ENCODE data around the gene PRKCZ. TPM values are rescaled to one million over a fixed set of nuclear protein-coding genes. Genes with fewer than 3 reads are reported as not detected.
A peak's percentile ranks its signal among the peaks of the same experiment; 100 is the strongest.

The PRKCZ gene
- total and polyA plus RNA-seq, 5 donors from 2014 or later = 11.0 to 42.7 (median 13.6) TPM

DNA sequence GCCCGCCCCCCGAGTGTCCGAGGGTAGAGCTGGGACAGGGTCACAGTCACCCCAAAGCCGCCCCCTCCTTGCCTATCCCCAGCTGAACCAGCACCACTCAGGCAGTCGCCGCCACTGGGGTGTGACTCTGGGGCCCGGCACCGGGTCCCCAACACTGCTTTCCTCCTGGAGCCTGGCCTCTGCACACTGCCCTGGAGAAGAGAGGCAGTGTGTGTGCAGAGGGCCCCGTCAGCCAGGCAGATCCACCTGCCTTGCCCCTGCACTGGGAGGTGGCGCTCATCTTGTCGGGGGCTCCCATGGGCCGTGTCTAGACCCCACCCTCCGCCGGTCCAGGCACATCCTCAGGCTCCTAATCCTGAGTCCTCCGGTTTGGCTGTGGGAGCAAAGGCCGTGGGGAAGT is 128.7 kb downstream of the PRKCZ start:
- Mint-ChIP-seq H3K4me1 (peaks cover 0 to 4% (median 0%) of the 10 kb centered on the region in 4 donors), H3K9me3 (no peaks in the 10 kb centered on the region), H3K4me3 (no peak overlapping the region), H3K27ac (no peak overlapping the region), H3K27me3 (no peaks in the 10 kb centered on the region), H3K36me3 (peaks cover 10% of the 10 kb centered on the region)
- Histone ChIP-seq H3K27ac (ENCODE audit: insufficient read depth, low read length, poor library complexity, severe bottlenecking) (no peak overlapping the region), H3K9me3 (ENCODE audit: control insufficient read depth in 2 of 2, low read length in 2 of 2) (no peaks in the 10 kb centered on the region), H3K4me1 (ENCODE audit: control insufficient read depth, insufficient read depth, low read length, poor library complexity, severe bottlenecking) (no peaks in the 10 kb centered on the region), H3K36me3 (ENCODE audit: control insufficient read depth, insufficient read depth, low read length) (no peaks in the 10 kb centered on the region), H3K27me3 (ENCODE audit: control insufficient read depth, insufficient read depth, low read length) (no peaks in the 10 kb centered on the region), H3K4me3 (ENCODE audit: low read depth, low read length) (no peak overlapping the region)
- no peak for ATAC-seq (ENCODE audit: low read depth in 2 of 2)
- no peak for DNase-seq

DNA sequence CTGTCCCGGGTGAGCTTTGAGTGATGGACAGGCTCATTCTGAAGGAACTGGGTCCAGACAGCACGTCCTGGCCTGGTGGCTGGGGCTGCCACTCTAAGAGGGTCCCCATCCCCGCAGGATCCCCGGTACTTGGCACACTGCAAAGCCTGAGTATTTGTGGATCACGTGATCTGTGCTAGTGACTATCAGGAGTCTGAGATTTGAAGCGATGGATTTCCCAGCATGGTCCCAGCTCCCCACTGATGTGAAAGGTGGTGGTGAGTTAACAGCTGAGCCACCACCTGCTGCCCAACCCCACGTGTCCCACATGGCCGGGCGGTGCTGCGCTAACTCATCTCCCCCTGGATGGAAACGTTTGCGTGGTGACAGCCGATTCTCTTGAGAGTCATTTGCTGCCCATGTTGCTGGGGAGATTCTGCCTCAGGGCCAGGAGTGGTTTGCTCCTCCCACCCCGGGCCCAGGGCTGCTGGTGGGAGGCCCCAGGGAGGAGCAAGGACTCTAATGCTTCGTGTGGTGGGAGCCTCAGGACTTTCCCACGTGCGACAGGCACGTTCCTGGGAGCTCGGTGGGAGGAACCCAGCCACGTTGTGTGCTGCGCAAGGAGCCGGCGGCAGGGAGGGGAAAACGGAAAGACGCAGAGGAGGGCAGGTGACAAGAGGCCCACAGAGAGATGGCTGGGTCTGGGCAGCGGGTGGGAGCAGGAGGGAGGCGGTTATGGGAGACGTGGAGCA is 129.2 kb downstream of the PRKCZ start:
- ATAC-seq (ENCODE audit: low read depth in 2 of 2) (no peak), DNase-seq (no peak)
- Mint-ChIP-seq H3K9me3 (no peaks in the 10 kb centered on the region), H3K4me1 (peaks cover 0 to 4% (median 0%) of the 10 kb centered on the region in 4 donors), H3K36me3 (peaks cover 10% of the 10 kb centered on the region), H3K27ac (no peak overlapping the region), H3K4me3 (no peak overlapping the region), H3K27me3 (no peaks in the 10 kb centered on the region)
- Histone ChIP-seq H3K9me3 (ENCODE audit: control insufficient read depth in 2 of 2, low read length in 2 of 2) (no peaks in the 10 kb centered on the region), H3K27me3 (ENCODE audit: control insufficient read depth, insufficient read depth, low read length) (no peaks in the 10 kb centered on the region), H3K4me1 (ENCODE audit: control insufficient read depth, insufficient read depth, low read length, poor library complexity, severe bottlenecking) (no peaks in the 10 kb centered on the region), H3K36me3 (ENCODE audit: control insufficient read depth, insufficient read depth, low read length) (no peaks in the 10 kb centered on the region), H3K4me3 (ENCODE audit: low read depth, low read length) (no peak overlapping the region), H3K27ac (ENCODE audit: insufficient read depth, low read length, poor library complexity, severe bottlenecking) (no peak overlapping the region)

DNA sequence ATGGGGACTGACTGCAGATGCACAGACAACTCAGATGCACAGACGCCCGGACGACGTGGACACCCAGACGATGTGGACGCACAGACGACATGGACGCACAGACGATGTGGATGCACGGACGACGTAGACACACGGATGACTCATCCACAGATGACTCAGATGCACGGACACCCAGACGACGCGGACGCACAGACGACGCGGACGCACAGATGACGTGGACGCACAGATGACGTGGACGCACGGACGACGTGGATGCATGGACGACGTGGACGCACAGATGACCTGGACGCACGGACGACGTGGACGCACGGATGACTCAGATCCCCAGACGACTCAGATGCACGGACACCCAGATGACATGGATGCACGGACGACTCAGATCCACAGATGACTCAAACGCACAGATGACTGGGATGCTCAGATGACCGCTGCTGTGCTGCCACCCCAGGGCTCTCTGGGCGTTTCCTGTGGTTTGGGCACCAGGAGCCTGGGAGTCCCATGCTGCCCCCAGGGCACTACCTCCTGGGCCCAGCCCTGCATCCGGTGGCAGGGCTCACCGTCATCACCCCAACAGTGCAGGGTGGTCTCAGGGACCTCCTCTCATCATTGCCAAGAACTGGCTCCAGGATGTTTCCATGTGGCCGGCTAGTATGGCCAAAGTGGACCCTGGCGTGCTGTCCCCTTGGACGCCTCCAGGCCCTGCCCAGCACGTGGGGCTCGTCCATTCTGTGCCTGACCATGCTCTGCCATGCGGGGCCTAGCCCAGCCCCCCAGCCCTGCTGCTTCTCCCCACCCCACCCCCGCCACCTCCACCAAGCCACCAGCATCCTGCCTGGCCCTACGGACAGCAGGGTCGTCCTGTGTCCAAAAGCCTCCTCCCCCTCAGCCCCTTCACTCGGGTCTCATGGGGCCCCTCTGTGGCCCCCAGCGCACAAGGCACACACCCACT is 130.4 kb downstream of the PRKCZ start:
- Histone ChIP-seq H3K4me1 (ENCODE audit: control insufficient read depth, insufficient read depth, low read length, poor library complexity, severe bottlenecking) (no peaks in the 10 kb centered on the region), H3K27ac (ENCODE audit: insufficient read depth, low read length, poor library complexity, severe bottlenecking) (no peak overlapping the region), H3K9me3 (ENCODE audit: control insufficient read depth in 2 of 2, low read length in 2 of 2) (no peaks in the 10 kb centered on the region), H3K4me3 (ENCODE audit: low read depth, low read length) (no peak overlapping the region), H3K36me3 (ENCODE audit: control insufficient read depth, insufficient read depth, low read length) (peaks cover 7% of the 10 kb centered on the region), H3K27me3 (ENCODE audit: control insufficient read depth, insufficient read depth, low read length) (no peaks in the 10 kb centered on the region)
- H3K27me3 Mint-ChIP-seq = no peaks in the 10 kb centered on the region
- H3K4me1 Mint-ChIP-seq = no peaks in the 10 kb centered on the region
- H3K36me3 Mint-ChIP-seq = peaks cover 13% of the 10 kb centered on the region
- no peak overlapping the region for H3K4me3 Mint-ChIP-seq
- no peaks in the 10 kb centered on the region for H3K9me3 Mint-ChIP-seq
- DNase-seq (no peak), ATAC-seq (ENCODE audit: low read depth in 2 of 2) (no peak)
- H3K27ac Mint-ChIP-seq = no peak overlapping the region

DNA sequence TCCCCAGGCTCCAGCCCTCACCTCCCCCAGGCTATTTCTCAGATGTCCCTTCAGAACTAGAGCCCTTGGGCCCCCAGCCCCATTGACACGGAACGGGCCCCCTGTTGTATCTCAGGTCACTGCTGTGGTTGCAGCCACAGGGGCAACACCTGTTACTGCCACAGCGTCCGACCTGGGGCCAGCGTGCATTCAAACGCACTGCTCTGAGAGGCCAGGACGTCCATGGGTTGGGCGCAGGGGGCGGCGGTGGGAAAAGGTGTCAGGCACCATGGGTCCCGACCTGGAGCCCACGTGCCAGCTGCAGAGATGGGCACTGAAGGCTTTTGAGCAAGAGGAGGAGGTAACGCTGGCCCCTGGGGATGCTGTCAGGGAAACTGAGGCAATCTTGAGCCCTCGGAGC is 131.1 kb downstream of the PRKCZ start:
- no peaks in the 10 kb centered on the region for H3K27me3 Mint-ChIP-seq
- Histone ChIP-seq H3K27ac (ENCODE audit: insufficient read depth, low read length, poor library complexity, severe bottlenecking) (no peak overlapping the region), H3K9me3 (ENCODE audit: control insufficient read depth in 2 of 2, low read length in 2 of 2) (no peaks in the 10 kb centered on the region), H3K4me1 (ENCODE audit: control insufficient read depth, insufficient read depth, low read length, poor library complexity, severe bottlenecking) (no peaks in the 10 kb centered on the region), H3K36me3 (ENCODE audit: control insufficient read depth, insufficient read depth, low read length) (peaks cover 7% of the 10 kb centered on the region), H3K27me3 (ENCODE audit: control insufficient read depth, insufficient read depth, low read length) (no peaks in the 10 kb centered on the region), H3K4me3 (ENCODE audit: low read depth, low read length) (no peak overlapping the region)
- DNase-seq (no peak), ATAC-seq (ENCODE audit: low read depth in 2 of 2) (no peak)
- no peak overlapping the region for H3K4me3 Mint-ChIP-seq
- H3K4me1 Mint-ChIP-seq = no peaks in the 10 kb centered on the region
- H3K9me3 Mint-ChIP-seq = no peaks in the 10 kb centered on the region
- H3K27ac Mint-ChIP-seq = no peak overlapping the region
- peaks cover 10% of the 10 kb centered on the region for H3K36me3 Mint-ChIP-seq

DNA sequence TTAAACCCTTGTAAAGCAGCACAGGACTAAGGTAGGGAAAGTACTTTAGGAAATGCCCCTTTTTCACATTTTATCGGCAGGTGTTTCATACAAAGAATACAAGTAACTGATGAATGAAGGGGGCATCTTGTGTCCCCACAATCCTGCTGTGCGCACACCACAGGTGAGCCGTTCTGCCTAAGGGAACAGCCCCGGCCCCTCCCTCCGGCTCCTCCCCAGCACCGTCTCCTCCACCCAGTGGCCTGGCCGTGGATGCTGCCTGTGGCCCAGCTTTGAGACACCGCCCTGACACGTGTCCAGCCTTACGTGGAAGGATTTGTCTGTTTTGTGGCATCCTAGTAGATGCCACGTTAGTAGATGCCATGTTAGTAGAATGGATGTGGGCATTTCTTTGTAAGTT is 131.5 kb downstream of the PRKCZ start:
- DNase-seq = no peak
- peaks cover 8% of the 10 kb centered on the region for H3K36me3 Mint-ChIP-seq
- H3K36me3 ChIP-seq (ENCODE audit: control insufficient read depth, insufficient read depth, low read length) = peaks cover 7% of the 10 kb centered on the region
- H3K4me1 Mint-ChIP-seq = no peaks in the 10 kb centered on the region
- ATAC-seq (ENCODE audit: low read depth in 2 of 2) = no peak
- H3K9me3 ChIP-seq (ENCODE audit: control insufficient read depth in 2 of 2, low read length in 2 of 2) = no peaks in the 10 kb centered on the region
- no peak overlapping the region for H3K4me3 Mint-ChIP-seq
- no peak overlapping the region for H3K4me3 ChIP-seq (ENCODE audit: low read depth, low read length)
- H3K4me1 ChIP-seq (ENCODE audit: control insufficient read depth, insufficient read depth, low read length, poor library complexity, severe bottlenecking) = no peaks in the 10 kb centered on the region
- no peaks in the 10 kb centered on the region for H3K27me3 ChIP-seq (ENCODE audit: control insufficient read depth, insufficient read depth, low read length)
- H3K27ac Mint-ChIP-seq = no peak overlapping the region
- H3K27me3 Mint-ChIP-seq = no peaks in the 10 kb centered on the region
- H3K27ac ChIP-seq (ENCODE audit: insufficient read depth, low read length, poor library complexity, severe bottlenecking) = no peak overlapping the region
- no peaks in the 10 kb centered on the region for H3K9me3 Mint-ChIP-seq

DNA sequence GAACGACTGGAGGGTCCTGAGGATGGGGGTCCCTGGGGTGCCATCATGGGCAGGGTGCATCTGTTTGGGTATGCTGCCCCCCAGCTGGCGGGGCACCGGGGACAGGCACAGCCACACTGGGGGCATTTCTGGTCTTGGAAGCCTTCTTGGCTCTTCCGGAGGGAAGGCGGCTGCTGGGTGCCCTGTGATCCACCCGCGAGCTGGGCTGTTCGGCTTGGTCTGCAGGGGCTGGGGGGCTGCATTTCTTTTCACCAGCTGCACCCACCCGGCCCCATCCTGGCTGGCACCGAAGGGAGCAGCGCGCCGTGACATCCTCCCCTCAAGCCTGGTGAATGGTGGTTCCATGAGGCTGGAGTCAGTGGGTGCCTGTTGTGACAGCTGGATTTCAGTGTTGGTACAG is 132.2 kb downstream of the PRKCZ start:
- ATAC-seq (ENCODE audit: low read depth in 2 of 2) (no peak), DNase-seq (no peak)
- H3K4me1 Mint-ChIP-seq = no peaks in the 10 kb centered on the region
- Histone ChIP-seq H3K9me3 (ENCODE audit: control insufficient read depth in 2 of 2, low read length in 2 of 2) (no peaks in the 10 kb centered on the region), H3K27ac (ENCODE audit: insufficient read depth, low read length, poor library complexity, severe bottlenecking) (no peak overlapping the region), H3K4me1 (ENCODE audit: control insufficient read depth, insufficient read depth, low read length, poor library complexity, severe bottlenecking) (no peaks in the 10 kb centered on the region), H3K4me3 (ENCODE audit: low read depth, low read length) (no peak overlapping the region), H3K27me3 (ENCODE audit: control insufficient read depth, insufficient read depth, low read length) (no peaks in the 10 kb centered on the region), H3K36me3 (ENCODE audit: control insufficient read depth, insufficient read depth, low read length) (peaks cover 7% of the 10 kb centered on the region)
- H3K9me3 Mint-ChIP-seq = no peaks in the 10 kb centered on the region
- peaks cover 8% of the 10 kb centered on the region for H3K36me3 Mint-ChIP-seq
- H3K27me3 Mint-ChIP-seq = no peaks in the 10 kb centered on the region
- peak overlapping the region in 1 of 4 donors; percentile 69 for H3K4me3 Mint-ChIP-seq
- H3K27ac Mint-ChIP-seq = no peak overlapping the region

DNA sequence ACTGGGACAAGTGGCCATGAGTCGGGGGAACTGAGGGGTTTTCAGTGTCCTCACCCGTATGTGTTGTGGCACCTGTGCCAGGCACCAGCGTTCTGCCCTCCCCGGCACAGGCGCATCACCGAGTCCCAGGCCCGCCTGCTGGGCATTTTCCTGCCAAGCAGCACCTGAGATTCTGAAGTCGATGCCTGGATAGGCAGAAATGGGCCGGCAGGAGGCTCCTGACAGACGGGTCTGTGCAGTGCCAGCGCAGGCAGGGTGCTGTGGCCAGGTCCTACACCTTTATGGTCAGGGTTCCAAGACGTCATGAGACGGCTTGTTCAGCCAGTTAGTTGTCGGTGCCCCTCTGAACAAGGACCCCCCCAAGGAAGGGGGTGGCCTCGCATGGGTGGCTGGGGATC is 133.7 kb downstream of the PRKCZ start:
- Mint-ChIP-seq H3K27me3 (no peaks in the 10 kb centered on the region), H3K4me3 (no peak overlapping the region), H3K9me3 (no peaks in the 10 kb centered on the region), H3K27ac (no peak overlapping the region), H3K4me1 (no peaks in the 10 kb centered on the region), H3K36me3 (peaks cover 8% of the 10 kb centered on the region)
- Histone ChIP-seq H3K27ac (ENCODE audit: insufficient read depth, low read length, poor library complexity, severe bottlenecking) (no peak overlapping the region), H3K4me3 (ENCODE audit: low read depth, low read length) (no peak overlapping the region), H3K9me3 (ENCODE audit: control insufficient read depth in 2 of 2, low read length in 2 of 2) (no peaks in the 10 kb centered on the region), H3K36me3 (ENCODE audit: control insufficient read depth, insufficient read depth, low read length) (peaks cover 7% of the 10 kb centered on the region), H3K27me3 (ENCODE audit: control insufficient read depth, insufficient read depth, low read length) (no peaks in the 10 kb centered on the region), H3K4me1 (ENCODE audit: control insufficient read depth, insufficient read depth, low read length, poor library complexity, severe bottlenecking) (no peaks in the 10 kb centered on the region)
- DNase-seq (no peak), ATAC-seq (ENCODE audit: low read depth in 2 of 2) (no peak)

Measured in CD4-positive, CD25-positive, alpha-beta regulatory T cell (primary cell).